Measurements from ENCODE around the gene ZDHHC7.

Gene ZDHHC7

GRCh38 chr16:84924331-84925091 lies 86.8 kb downstream of the ZDHHC7 start:
- peaks cover 7% of the 10 kb centered on the region for H3K36me3 Mint-ChIP-seq
- ATAC-seq (no peak), DNase-seq (ENCODE audit: low spot score in 2 of 2) (no peak)
- no peaks in the 10 kb centered on the region for H3K9me3 Mint-ChIP-seq
- H3K27ac Mint-ChIP-seq = no peak overlapping the region
- peaks cover 4% of the 10 kb centered on the region for H3K4me1 Mint-ChIP-seq
- H3K4me3 Mint-ChIP-seq = no peak overlapping the region
